ENCODE data around the gene ZNF227. TPM values are rescaled to one million over a fixed set of nuclear protein-coding genes. Genes with fewer than 3 reads are reported as not detected.
"Not testable (repeated sequence)": the region's sequence is repeated elsewhere in the genome, so short reads cannot be mapped to it uniquely, and the experiment has no call there.

The ZNF227 gene
- polyA plus RNA-seq (2012; ENCODE audit: insufficient read depth, insufficient read length) = 10.7 TPM

DNA sequence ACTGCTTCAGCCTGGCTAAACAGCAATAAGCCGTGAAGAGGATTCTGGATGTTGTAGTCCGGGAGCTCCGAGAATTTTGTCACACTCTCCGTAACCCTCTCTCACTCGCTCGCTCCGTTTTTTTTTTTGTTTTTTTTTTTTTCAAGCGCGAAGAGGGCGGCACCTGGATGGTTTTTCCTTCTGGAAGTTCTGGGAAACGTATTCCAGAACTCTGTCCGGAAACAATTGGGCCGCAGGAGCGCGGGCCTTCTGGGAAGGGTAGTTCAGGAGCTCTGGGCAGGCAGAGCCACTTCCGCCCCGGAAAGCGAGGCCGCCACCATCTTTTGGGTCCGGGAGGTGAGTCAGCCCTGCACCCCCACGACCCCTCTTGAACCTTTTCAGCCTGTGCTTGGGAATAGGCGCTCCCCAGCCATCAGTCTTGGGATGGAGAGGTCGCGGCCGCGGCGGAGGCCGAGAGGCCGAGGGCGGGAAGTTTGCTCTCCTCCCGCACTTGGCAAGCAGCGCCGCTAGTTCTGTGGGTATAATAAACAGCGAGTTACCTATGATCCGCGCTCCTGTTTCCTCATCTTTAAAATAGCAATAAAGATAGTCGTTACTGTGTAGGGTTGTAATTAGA lies at the start of gene ZNF227:
ZNF227 (plus strand) TSS at position 283 of the 616 bp plus-strand sequence. CDS start 5,261 bp downstream, outside the sequence.
- DNase-seq (ENCODE audit: low read depth, low spot score) = peak; percentile 42
- peak within 1 kb of the TSS; percentile 58 for H3K4me3 ChIP-seq (ENCODE audit: low read length)

DNA sequence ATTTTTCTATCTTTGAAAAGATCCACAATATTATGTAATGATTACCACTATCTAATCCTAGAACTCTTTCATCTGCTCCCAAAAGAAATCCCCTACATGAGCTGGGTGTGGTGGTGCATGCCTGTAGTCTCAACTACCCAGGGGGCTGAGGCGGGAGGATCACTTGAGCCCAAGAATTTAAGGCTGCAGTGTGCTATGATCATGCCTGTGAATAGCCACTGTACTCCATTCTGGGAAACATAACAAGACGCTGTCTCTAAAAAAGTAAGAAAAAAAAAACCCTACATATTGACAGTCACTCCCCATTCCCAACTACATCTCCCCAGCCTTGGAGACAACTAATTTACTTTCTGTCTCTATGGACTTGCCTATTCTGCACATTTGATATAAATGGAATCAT lies 48.5 kb upstream of the ZNF227 start:
- no peak overlapping the region for H3K4me3 ChIP-seq (ENCODE audit: low read length)
- DNase-seq (ENCODE audit: low read depth, low spot score) = no peak

DNA sequence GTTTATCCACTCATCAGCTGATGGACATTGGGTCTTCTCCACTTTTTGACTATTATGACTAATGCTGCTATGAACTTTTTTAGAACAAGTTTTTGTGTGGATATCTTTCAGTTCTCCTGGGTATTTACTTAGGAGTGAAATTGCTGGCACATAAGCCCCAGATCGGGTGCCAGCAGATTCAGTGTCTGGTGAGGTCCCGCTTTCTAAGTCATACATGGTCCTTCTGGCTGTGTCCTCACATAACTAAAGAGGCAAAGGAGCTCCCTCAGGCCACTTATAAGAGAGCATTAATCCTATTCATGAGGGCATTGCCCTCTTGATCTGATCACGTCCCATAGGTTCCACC lies 48.0 kb upstream of the ZNF227 start:
- H3K4me3 ChIP-seq (ENCODE audit: low read length) = peak overlapping the region; percentile 74
- DNase-seq (ENCODE audit: low read depth, low spot score) = no peak

GRCh38 chr19:44164673-44165512 lies 47.4 kb upstream of the ZNF227 start, which contains the start of gene ZNF226:
Gene ZNF226, plus strand, starts transcription at chr19:44165100. Its CDS starts 4,981 bp downstream, at chr19:44170081.
- DNase-seq (ENCODE audit: low read depth, low spot score) = peak; percentile 96
- peak within 1 kb of the TSS; percentile 74 for H3K4me3 ChIP-seq (ENCODE audit: low read length)

GRCh38 chr19:44170660-44171059 lies 41.7 kb upstream of the ZNF227 start:
- DNase-seq (ENCODE audit: low read depth, low spot score); H3K4me3 ChIP-seq (ENCODE audit: low read length): not testable (repeated sequence)

GRCh38 chr19:44176590-44176989 lies 35.7 kb upstream of the ZNF227 start:
- H3K4me3 ChIP-seq (ENCODE audit: low read length) = no peak overlapping the region
- no peak for DNase-seq (ENCODE audit: low read depth, low spot score)

DNA sequence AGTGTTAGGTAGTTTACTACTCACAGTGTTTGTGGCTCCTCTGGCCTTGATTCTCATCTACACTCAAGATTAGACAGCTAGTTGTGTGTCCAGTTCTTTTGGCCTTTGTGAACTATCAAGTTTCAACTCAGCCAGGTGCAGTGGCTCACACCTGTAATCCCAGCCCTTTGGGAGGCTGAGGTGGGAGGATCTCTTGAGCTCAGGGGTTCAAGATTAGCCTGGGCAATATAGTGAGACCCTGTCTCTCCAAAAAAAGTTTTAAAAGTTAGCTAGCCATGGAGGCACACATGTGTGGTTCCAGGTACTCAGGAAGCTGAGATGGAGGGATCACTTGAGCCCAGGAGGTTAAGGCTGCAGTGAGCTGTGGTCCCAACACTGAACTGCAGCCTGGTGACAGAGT lies 31.4 kb upstream of the ZNF227 start:
- no peak for DNase-seq (ENCODE audit: low read depth, low spot score)
- H3K4me3 ChIP-seq (ENCODE audit: low read length) = no peak overlapping the region

- DNase-seq (ENCODE audit: low read depth, low spot score) = no peak
- no peak overlapping the region for H3K4me3 ChIP-seq (ENCODE audit: low read length)
Measured at GRCh38 chr19:44182145-44182544, 30.2 kb upstream of the ZNF227 start.

GRCh38 chr19:44190020-44190419 lies 22.3 kb upstream of the ZNF227 start:
- H3K4me3 ChIP-seq (ENCODE audit: low read length) = no peak overlapping the region
- DNase-seq (ENCODE audit: low read depth, low spot score) = no peak

GRCh38 chr19:44192127-44192526 lies 20.2 kb upstream of the ZNF227 start:
- H3K4me3 ChIP-seq (ENCODE audit: low read length) = no peak overlapping the region
- DNase-seq (ENCODE audit: low read depth, low spot score) = no peak

DNA sequence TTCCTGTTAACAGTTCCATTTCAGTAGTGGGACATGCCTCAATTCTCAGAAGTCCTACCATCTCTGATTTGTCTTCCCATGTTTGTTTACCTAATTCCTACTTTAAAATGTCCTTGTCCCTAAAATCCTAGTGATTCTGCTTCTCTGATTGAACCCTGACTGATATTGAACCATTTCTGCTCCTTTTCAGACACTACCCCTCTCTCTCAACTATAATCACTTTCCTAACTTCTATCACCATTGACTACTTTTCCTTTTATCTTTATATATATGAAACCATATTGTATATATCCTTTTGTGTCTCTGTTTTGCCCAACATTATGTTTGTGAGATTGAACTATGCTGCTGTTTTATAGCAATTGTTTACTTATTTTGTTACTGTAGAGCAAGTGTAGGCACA lies 15.6 kb upstream of the ZNF227 start:
- no peak for DNase-seq (ENCODE audit: low read depth, low spot score)
- no peak overlapping the region for H3K4me3 ChIP-seq (ENCODE audit: low read length)

GRCh38 chr19:44202470-44202869 lies 9.9 kb upstream of the ZNF227 start:
- no peak for DNase-seq (ENCODE audit: low read depth, low spot score)
- H3K4me3 ChIP-seq (ENCODE audit: low read length) = no peak overlapping the region

GRCh38 chr19:44202974-44203373 lies 9.4 kb upstream of the ZNF227 start:
- no peak overlapping the region for H3K4me3 ChIP-seq (ENCODE audit: low read length)
- no peak for DNase-seq (ENCODE audit: low read depth, low spot score)

DNA sequence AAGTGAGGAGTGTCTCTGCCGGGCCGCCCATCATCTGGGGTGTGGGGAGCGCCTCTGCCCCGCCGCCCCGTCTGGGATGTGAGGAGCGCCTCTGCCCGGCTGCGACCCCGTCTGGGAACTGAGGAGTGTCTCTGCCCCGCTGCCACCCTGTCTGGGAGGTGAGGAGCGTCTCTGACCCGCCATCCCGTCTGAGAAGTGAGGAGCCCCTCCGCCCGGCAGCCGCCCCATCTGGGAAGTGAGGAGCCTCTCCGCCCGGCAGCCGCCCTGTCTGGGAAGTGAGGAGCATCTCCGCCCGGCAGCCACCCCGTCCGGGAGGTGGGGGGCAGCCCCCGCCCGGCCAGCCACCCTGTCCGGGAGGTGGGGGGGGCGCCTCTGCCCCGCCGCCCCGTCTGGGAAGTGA lies 8.5 kb upstream of the ZNF227 start:
- H3K4me3 ChIP-seq (ENCODE audit: low read length); DNase-seq (ENCODE audit: low read depth, low spot score): not testable (repeated sequence)

GRCh38 chr19:44204772-44205171 lies 7.6 kb upstream of the ZNF227 start:
- DNase-seq (ENCODE audit: low read depth, low spot score) = no peak

GRCh38 chr19:44207126-44207803 lies 5.1 kb upstream of the ZNF227 start:
- DNase-seq (ENCODE audit: low read depth, low spot score) = peak; percentile 14
- H3K4me3 ChIP-seq (ENCODE audit: low read length) = no peak overlapping the region

More at GRCh38 chr19:44204772-44205171, 7.6 kb upstream of the ZNF227 start:
- H3K4me3 ChIP-seq (ENCODE audit: low read length) = no peak overlapping the region

- peak overlapping the region; percentile 58 for H3K4me3 ChIP-seq (ENCODE audit: low read length)
- DNase-seq (ENCODE audit: low read depth, low spot score) = no peak
Measured at GRCh38 chr19:44212866-44213346, 574 bp downstream of the ZNF227 start.

DNA sequence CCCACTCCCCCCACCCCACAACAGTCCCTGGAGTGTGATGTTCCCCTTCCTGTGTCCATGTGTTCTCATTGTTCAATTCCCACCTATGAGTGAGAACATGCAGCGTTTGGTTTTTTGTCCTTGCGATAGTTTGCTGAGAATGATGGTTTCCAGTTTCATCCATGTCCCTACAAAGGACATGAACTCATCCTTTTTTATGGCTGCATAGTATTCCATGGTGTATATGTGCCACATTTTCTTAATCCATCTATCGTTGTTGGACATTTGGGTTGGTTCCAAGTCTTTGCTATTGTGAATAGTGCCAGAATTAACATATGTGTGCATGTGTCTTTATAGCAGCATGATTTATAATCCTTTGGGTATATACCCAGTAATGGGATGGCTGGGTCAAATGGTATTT lies 7.6 kb downstream of the ZNF227 start:
- DNase-seq (ENCODE audit: low read depth, low spot score) = not testable (repeated sequence)

GRCh38 chr19:44220761-44221160 lies 8.4 kb downstream of the ZNF227 start:
- H3K4me3 ChIP-seq (ENCODE audit: low read length); DNase-seq (ENCODE audit: low read depth, low spot score): not testable (repeated sequence)

More for the DNA sequence above, 7.6 kb downstream of the ZNF227 start:
- H3K4me3 ChIP-seq (ENCODE audit: low read length) = not testable (repeated sequence)

DNA sequence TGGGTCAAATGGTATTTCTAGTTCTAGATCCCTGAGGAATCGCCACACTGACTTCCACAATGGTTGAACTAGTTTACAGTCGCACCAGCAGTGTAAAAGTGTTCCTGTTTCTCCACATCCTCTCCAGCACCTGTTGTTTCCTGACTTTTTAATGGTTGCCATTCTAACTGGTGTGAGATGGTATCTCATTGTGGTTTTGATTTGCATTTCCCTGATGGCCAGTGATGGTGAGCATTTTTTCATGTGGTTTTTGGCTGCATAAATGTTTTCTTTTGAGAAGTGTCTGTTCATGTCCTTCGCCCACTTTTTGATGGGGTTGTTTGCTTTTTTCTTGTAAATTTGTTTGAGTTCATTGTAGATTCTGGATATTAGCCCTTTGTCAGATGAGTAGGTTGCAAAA lies 9.0 kb downstream of the ZNF227 start:
- H3K4me3 ChIP-seq (ENCODE audit: low read length); DNase-seq (ENCODE audit: low read depth, low spot score): not testable (repeated sequence)

All from Jurkat, Clone E6-1 (cell line).